Ishikawa (cell line): ENCODE data around the gene CSN1S1.

ENCODE experiments used
- EP300 ChIP-seq: IDR thresholded peaks from 2 replicates; pipeline ENCODE4 v1.6.1; 2012; ENCODE audit warnings: borderline replicate concordance
- MAX ChIP-seq: IDR thresholded peaks from 2 replicates; pipeline ENCODE4 v1.6.1; 2012
- RAD21 ChIP-seq: IDR thresholded peaks from 2 replicates; pipeline ENCODE4 v1.6.1; 2012; ENCODE audit warnings: low read depth
- REST ChIP-seq: IDR thresholded peaks from 2 replicates; pipeline ENCODE4 v1.6.1; 2012; ENCODE audit warnings: low read depth, mild to moderate bottlenecking
- USF1 ChIP-seq: IDR thresholded peaks from 2 replicates; pipeline ENCODE4 v1.6.1; 2012
- ZBTB7A ChIP-seq: IDR thresholded peaks from 2 replicates; pipeline ENCODE4 v1.6.1; 2012; ENCODE audit warnings: low read depth

- no peak for TF ChIP-seq MAX
- TF ChIP-seq REST, result no peak
- TF ChIP-seq ZBTB7A, result no peak
- TF ChIP-seq EP300, result no peak
- TF ChIP-seq USF1, result no peak
- TF ChIP-seq RAD21, result no peak
Measured at GRCh38 chr4:69965628-69966027, 34.8 kb downstream of the CSN1S1 start, which contains the start of gene CSN2.
